Suprapubic skin (tissue), 4 donors: ENCODE data around the gene NIM1K. TPM values are rescaled to one million over a fixed set of nuclear protein-coding genes. Genes with fewer than 3 reads are reported as not detected.
"Not testable (repeated sequence)": the region's sequence is repeated elsewhere in the genome, so short reads cannot be mapped to it uniquely, and the experiment has no call there.

Experiments
- DNase-seq, 2 donors: peaks; one replicate each; pipeline ENCODE4 v3.0.0-alpha.2; 2019; ENCODE audit warnings: low spot score in 2 of 2
- H3K27ac ChIP-seq: fragments of 200-600 bp; sonication (generic); one replicate; pipeline ENCODE4 v1.5.1; 2019
- H3K27me3 ChIP-seq: fragments of 200-600 bp; sonication (generic); one replicate; pipeline ENCODE4 v1.5.1; 2019
- H3K36me3 ChIP-seq: fragments of 200-600 bp; sonication (generic); one replicate; pipeline ENCODE4 v1.5.1; 2019
- H3K4me1 ChIP-seq: fragments of 200-600 bp; sonication (generic); one replicate; pipeline ENCODE4 v1.5.1; 2019
- H3K4me3 ChIP-seq: fragments of 200-600 bp; sonication (generic); one replicate; pipeline ENCODE4 v1.5.1; 2019; ENCODE audit warnings: mild to moderate bottlenecking
- H3K9me3 ChIP-seq: fragments of 200-600 bp; sonication (generic); one replicate; pipeline ENCODE4 v1.5.1; 2019
- EP300 ChIP-seq: sonication (generic); formaldehyde crosslinking; IDR thresholded peaks from one replicate; pipeline ENCODE4 v1.6.1; 2017; ENCODE audit warnings: antibody characterized with exemption
- POLR2A ChIP-seq, 2 donors: fragments of 450-650 bp; IDR thresholded peaks; one replicate each; pipeline ENCODE4 v1.6.1; 2017; ENCODE audit warnings: antibody characterized with exemption in 2 of 2, mild to moderate bottlenecking in 2 of 2, moderate library complexity in 2 of 2
- POLR2AphosphoS5 ChIP-seq, 3 donors: sonication (generic); formaldehyde crosslinking; IDR thresholded peaks; one replicate each; pipeline ENCODE4 v1.6.1; 2017; ENCODE audit warnings: antibody characterized with exemption in 3 of 3
- WGBS: methylation state at CpG from one replicate; pipeline ENCODE4 v1.1.5; 2018; 5-methylcytosine and 5-hydroxymethylcytosine counted together
- total RNA-seq, 4 donors: library from RNA; depleted of rRNA; stranded (reverse); fragments of >200 nt; gene quantifications; one replicate each; pipeline ENCODE4 v1.1.0, GENCODE V29; 2016
- TF ChIP-seq, protein P1 (sequence below), 2 donors: fragments of 200-600 bp in 1 of 2; fragments of 450-650 bp in 1 of 2; sonication (generic) in 1 of 2; IDR thresholded peaks; one replicate each; pipeline ENCODE4 v1.5.1; 2016 to 2019; ENCODE audit warnings: antibody characterized with exemption in 2 of 2, mild to moderate bottlenecking in 1 of 2, moderate library complexity in 1 of 2

NIM1K gene
- total RNA-seq, 4 donors from 2014 or later: 0.45 to 3.0 (median 1.2) TPM

DNA sequence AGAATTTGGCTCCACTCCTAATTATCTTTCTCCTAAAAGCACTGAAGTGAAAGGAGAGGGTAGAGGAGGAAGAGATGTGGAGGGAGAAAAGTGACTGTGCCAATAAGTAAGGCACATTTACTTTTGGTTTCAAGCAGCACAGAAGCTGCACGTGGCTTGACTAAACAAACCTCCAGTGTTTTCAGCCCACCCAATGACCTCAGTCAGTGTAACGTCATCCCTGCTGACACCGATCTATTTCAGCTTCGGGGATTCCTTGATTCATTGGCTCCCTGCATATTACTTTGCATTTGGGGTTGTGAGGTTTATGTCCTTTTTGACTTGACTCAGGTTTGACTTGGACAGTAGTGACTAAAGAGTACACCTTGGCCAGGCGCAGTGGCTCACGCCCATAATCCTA lies 35.6 kb upstream of the NIM1K start:
- DNase-seq: no peak

DNA sequence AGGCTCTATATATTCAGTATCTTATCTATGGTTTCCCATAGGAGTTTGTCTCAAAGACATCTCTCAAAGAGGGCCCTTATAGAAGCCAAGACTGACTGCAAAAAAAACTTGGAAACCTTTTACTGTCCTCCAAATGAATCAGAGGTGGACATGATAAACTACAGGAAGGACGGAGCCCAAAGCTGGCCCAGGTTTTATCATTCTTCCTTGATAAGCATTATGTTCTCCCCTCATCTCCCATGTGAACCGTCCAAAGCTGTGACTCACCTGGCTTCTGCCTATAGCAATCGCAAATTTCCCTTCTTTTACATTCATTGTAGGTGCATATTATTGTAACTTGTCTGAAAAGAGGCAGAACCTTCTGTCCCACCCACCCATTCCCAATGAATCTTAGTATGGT lies 35.0 kb upstream of the NIM1K start:
- no peak for DNase-seq
- Histone ChIP-seq H3K36me3 (peaks cover 24% of the 10 kb centered on the region), H3K4me1 (no peaks in the 10 kb centered on the region), H3K4me3 (no peak overlapping the region), H3K27me3 (no peaks in the 10 kb centered on the region), H3K27ac (no peak overlapping the region), H3K9me3 (no peaks in the 10 kb centered on the region)
- WGBS: 91% methylated on average over 3 of the region's 3 CpGs
- TF ChIP-seq POLR2A (IDR thresholded peaks at IDR 0.05) (no peak), POLR2AphosphoS5 (IDR thresholded peaks at IDR 0.05) (no peak), EP300 (no peak)
- TF ChIP-seq, protein P1, sequence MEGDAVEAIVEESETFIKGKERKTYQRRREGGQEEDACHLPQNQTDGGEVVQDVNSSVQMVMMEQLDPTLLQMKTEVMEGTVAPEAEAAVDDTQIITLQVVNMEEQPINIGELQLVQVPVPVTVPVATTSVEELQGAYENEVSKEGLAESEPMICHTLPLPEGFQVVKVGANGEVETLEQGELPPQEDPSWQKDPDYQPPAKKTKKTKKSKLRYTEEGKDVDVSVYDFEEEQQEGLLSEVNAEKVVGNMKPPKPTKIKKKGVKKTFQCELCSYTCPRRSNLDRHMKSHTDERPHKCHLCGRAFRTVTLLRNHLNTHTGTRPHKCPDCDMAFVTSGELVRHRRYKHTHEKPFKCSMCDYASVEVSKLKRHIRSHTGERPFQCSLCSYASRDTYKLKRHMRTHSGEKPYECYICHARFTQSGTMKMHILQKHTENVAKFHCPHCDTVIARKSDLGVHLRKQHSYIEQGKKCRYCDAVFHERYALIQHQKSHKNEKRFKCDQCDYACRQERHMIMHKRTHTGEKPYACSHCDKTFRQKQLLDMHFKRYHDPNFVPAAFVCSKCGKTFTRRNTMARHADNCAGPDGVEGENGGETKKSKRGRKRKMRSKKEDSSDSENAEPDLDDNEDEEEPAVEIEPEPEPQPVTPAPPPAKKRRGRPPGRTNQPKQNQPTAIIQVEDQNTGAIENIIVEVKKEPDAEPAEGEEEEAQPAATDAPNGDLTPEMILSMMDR (IDR thresholded peaks at IDR 0.05): no peak

More for the DNA sequence above, 35.6 kb upstream of the NIM1K start:
- H3K9me3 ChIP-seq: no peaks in the 10 kb centered on the region
- H3K4me3 ChIP-seq: no peak overlapping the region
- H3K27me3 ChIP-seq: no peaks in the 10 kb centered on the region
- TF ChIP-seq, protein P1 (IDR thresholded peaks at IDR 0.05): no peak
- TF ChIP-seq POLR2AphosphoS5 (IDR thresholded peaks at IDR 0.05) (no peak), EP300 (no peak)
- H3K4me1 ChIP-seq: no peaks in the 10 kb centered on the region
- H3K36me3 ChIP-seq: peaks cover 19% of the 10 kb centered on the region
- no peak overlapping the region for H3K27ac ChIP-seq
- 88% methylated on average over 6 of the region's 6 CpGs for WGBS

DNA sequence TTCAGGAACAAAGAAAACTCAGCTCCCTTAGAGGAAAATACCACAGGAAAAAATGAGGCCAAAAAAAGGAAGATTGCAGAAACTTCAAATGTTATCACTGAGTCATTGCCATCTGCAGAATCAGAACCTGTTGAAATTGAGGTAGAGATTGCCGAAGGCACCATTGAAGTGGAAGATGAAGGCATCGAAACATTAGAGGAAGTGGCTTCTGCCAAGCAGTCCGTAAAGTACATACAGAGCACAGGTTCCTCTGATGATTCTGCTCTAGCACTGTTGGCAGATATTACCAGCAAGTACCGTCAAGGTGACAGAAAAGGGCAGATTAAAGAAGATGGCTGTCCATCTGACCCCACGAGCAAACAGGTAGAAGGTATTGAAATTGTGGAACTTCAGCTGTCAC lies 30.8 kb upstream of the NIM1K start:
- Histone ChIP-seq H3K27ac (no peak overlapping the region), H3K9me3 (no peaks in the 10 kb centered on the region), H3K4me3 (no peak overlapping the region), H3K4me1 (no peaks in the 10 kb centered on the region), H3K27me3 (no peaks in the 10 kb centered on the region), H3K36me3 (peaks cover 37% of the 10 kb centered on the region)
- DNase-seq: no peak
- TF ChIP-seq POLR2A (IDR thresholded peaks at IDR 0.05) (no peak), POLR2AphosphoS5 (IDR thresholded peaks at IDR 0.05) (no peak), EP300 (no peak)
- TF ChIP-seq, protein P1 (IDR thresholded peaks at IDR 0.05): no peak
- WGBS: 83% methylated on average over 5 of the region's 5 CpGs

DNA sequence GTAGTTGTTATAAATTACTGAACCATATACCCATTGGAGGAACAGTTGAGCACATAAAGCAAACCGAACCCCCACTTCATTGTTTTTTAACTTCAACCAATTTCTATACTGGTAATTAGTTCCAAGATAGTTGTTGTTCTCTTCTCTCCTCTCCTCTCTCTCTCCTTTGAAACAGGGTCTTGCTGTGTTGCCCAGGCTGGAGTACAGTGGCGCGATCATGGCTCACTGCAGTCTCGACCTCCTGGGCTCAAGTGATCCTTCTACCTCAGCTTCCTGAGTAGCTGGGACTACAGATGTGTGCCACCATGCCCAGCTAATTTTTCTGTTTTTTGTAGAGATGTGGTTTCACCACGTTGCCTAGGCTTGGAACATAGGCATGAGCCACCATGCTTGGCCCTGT lies 27.2 kb upstream of the NIM1K start:
- peaks cover 39% of the 10 kb centered on the region for H3K36me3 ChIP-seq
- H3K9me3 ChIP-seq, DNase-seq, H3K4me3 ChIP-seq, H3K4me1 ChIP-seq, H3K27ac ChIP-seq, H3K27me3 ChIP-seq: not testable (repeated sequence)
- WGBS: 100% methylated on average over 5 of the region's 5 CpGs

DNA sequence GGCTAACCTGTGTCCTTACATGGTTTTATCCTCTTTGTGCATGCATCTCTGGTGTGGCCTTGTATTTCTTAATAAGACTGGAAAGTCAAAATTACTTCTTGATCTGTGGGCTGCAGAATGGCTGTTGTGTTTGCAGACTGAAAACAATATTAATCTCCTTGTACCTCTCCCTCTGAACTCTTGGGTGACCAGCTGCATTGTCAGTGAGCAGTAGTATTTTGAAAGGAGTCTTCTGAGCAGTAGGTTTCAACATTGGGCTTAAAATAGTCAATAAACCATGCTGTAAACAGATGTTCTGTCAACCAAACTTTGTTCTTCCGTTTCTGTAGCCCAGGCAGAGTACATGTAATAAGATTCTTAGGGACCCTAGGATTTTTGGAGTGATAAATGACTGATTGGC lies 26.7 kb upstream of the NIM1K start:
- no peaks in the 10 kb centered on the region for H3K27me3 ChIP-seq
- 73% methylated on average over 1 of the region's 1 CpG for WGBS
- peaks cover 40% of the 10 kb centered on the region for H3K36me3 ChIP-seq
- no peak for DNase-seq
- TF ChIP-seq EP300 (no peak), POLR2A (IDR thresholded peaks at IDR 0.05) (no peak), POLR2AphosphoS5 (IDR thresholded peaks at IDR 0.05) (no peak)
- TF ChIP-seq, protein P1 (IDR thresholded peaks at IDR 0.05): no peak
- H3K27ac ChIP-seq: no peak overlapping the region
- no peak overlapping the region for H3K4me3 ChIP-seq
- H3K9me3 ChIP-seq: no peaks in the 10 kb centered on the region
- no peaks in the 10 kb centered on the region for H3K4me1 ChIP-seq

DNA sequence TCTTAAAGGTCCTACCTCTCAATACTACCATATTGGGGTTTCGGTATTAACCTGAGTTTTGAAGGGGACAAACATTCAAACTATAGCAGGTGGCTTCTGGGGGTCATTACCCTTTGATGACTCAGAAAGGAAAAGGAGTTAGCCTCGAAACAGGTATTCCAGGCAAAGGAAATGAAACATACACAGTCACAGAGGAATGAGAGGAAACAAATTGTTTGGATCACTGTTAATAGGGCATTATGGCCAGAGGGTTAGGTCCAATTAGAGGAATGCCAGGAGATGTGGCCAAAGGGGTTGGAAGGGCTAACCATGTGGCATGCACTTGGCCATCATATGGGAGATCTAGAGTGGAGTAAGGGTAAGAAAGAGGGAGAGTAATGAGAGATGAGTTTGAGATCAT lies 23.9 kb upstream of the NIM1K start:
- 97% methylated on average over 2 of the region's 2 CpGs for WGBS
- Histone ChIP-seq H3K27ac (no peak overlapping the region), H3K4me3 (no peak overlapping the region), H3K27me3 (no peaks in the 10 kb centered on the region), H3K9me3 (no peaks in the 10 kb centered on the region), H3K36me3 (peaks cover 29% of the 10 kb centered on the region), H3K4me1 (no peaks in the 10 kb centered on the region)
- DNase-seq: no peak
- TF ChIP-seq POLR2A (IDR thresholded peaks at IDR 0.05) (no peak), POLR2AphosphoS5 (IDR thresholded peaks at IDR 0.05) (no peak), EP300 (no peak)
- TF ChIP-seq, protein P1 (IDR thresholded peaks at IDR 0.05): no peak
